Stimulated activated CD8-positive, alpha-beta memory T cell treated with anti-CD3 and anti-CD28 coated beads, Interleukin-2, amount 100 ng/mL, for 48 hours (primary cell): ENCODE measurements around the gene NT5DC4.

Source experiments
- DNase-seq, 2 donors: peaks; one replicate each; pipeline ENCODE4 v3.0.0-alpha.2; 2020; ENCODE audit warnings: low read depth in 2 of 2

Gene NT5DC4

GRCh38 chr2:112723547-112723940 lies 2.7 kb downstream of the NT5DC4 start:
- no peak for DNase-seq

DNA sequence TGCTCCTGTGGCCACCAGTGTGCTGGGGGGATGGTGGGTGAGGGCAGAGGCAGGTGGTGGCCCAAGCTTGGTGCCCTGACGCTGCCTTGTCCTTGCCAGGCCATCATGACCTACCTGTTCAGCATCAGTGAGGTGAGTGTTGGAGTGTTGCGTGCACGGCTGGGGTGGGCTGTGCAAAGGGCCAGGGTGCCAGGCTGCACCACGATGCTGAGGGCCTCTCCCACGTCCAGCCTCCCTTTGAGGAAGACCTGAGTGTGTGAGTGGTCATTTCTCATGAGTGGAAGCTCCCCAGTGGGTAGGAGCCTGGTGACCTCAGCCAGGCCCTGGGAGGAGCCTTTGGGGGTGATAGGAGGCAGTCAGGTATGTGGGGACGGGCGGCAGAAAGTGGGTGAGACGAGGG lies 3.2 kb downstream of the NT5DC4 start:
- no peak for DNase-seq

GRCh38 chr2:112724591-112725525 lies 4.0 kb downstream of the NT5DC4 start:
- no peak for DNase-seq

- DNase-seq = no peak
Measured at GRCh38 chr2:112725545-112726457, 5.0 kb downstream of the NT5DC4 start.

DNA sequence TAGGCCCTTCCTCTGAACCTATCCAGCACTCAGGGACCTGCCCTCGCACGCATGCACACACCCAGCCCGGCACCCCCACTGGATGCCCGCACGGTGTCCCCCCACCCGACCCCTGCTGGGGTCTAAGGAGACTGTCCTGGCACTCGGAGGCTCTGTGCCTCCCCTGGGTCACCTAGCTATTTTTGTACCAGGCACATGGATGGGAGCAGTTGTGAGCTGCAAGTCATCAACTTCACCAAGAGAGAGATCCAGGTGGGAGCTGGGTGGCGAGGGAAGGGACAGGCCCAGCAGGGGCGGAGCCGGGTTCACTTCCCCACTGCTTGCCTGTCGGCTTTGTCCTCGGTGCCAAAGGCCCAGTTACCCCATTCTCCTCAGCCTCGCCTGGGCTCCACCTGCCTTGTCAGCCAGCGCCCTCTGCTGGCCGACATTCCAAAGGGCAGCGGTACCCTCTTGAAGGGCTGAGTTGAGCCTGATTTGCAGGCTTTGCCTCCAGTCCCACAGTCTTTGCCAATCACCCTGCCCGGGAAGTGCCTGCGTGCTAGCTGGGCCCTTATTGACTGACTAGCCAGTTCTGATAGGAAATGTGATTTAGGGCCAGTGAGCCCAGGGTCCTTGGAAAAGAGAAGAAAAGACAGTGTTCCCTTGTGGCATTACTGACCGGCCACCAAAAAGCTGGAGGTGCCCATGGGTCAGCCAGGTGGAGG lies 5.8 kb downstream of the NT5DC4 start:
- DNase-seq = peak; percentile 76 to 84

DNA sequence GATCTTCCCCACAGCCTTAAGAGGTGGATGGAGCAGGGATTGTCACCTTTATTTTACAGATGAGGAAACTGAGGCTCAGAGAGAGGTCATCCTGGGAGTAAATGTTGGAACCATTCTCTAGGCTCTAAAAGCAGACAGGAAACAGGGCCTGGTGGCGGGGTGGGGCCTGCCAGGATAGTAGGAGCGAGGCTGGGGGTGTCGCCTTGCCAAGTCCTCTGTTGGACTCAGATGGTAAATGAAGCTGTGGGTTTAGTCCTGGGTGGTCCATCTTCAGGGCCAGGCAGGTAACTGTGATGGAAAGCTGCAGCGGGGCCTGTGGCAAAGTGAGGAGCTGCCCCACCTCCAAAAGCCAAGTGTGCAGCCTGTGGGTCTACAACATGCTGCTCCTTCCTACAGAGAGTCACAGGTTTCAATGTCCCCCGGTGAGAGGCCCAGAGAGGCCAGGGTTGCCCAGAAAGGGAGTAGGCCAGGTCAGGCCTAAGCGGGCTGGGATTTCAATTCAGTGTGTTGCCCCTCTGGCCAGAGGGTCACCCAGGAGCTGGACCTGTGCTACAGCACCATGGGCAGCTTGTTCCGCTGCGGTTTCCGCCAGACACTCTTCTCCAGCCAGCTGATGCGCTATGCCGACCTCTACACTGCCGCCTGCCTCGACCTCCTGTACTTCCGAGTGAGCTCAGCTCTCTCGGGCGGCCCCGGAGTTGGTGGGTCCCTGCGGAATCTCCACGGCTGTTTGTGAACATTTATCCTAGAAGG lies 6.6 kb downstream of the NT5DC4 start:
- no peak for DNase-seq

DNA sequence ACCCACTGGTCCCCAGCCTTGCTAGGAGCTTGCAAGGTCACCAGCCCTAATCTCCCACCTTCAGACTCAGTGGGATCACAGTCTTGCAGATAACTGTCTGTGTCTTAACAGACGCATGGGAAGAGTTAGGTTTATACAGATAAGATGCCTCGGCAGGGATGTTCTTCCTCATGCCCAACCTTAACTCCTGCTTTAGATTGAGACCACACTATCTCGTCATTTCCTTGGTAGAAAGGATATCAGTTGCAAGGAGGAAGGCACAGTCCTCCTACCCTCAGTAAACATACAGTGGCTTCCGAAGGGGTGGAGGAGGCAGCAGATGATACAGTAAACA lies 7.2 kb downstream of the NT5DC4 start:
- DNase-seq = no peak

GRCh38 chr2:112728378-112729175 lies 7.8 kb downstream of the NT5DC4 start:
- no peak for DNase-seq

- DNase-seq = no peak
Measured at GRCh38 chr2:112730216-112730615, 9.4 kb downstream of the NT5DC4 start.

DNA sequence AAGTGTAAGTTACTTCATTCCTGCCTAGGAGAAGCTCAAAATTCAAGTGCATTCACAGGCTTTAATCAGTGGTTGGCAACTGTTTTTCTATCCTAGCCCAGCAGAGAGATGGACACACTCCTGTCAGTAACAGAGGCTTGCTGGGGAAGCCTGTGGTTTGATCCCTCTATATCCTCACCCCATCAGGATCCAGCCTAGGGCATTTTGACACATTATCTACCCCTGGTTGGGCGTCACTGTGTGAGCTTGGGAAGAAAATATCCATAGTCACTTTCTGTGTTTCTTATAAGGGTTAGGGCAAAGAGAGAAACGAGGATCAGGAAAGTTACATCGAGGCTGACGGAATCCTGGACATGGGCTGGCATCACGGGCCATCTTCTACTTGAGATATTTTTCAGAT lies 10.0 kb downstream of the NT5DC4 start:
- no peak for DNase-seq

DNA sequence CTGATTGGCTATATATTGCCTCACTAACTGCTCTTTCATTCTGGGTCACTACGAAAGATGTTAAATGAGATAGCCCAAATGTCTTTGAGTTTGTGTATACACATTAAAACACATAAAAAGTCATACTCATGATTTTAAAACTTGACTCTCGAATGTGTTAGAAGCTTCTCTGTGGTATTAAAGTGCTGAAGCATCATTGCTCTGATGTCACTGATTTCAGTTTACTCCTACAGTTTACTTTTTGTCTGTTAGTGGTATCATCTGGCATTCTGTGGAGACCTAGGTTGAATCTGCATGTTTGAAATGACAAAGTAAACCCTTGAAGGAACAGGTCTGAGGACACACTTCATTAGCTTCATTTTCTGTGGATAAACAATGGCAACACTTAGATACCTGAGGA lies 10.7 kb downstream of the NT5DC4 start:
- DNase-seq = no peak

- no peak for DNase-seq
Measured at GRCh38 chr2:112733456-112733855, 12.6 kb downstream of the NT5DC4 start.

DNA sequence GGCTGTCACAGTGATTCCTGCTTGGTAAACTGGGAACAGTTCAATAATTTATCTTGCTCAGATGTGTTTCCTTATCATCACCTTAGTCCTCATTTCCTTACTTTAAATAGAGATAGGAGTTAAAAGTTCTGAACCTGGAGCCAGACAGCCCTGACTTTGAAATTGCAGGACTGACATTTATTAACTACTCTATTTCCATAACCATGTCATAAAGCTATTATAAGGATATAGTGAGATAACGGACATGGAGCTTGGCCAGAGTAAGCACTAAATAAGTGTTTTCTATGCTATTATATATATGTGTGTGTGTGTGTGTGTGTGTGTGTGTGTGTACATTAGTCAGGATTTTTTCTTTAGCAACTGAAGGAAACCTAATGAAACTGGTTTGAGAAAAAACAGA lies 13.1 kb downstream of the NT5DC4 start:
- no peak for DNase-seq

DNA sequence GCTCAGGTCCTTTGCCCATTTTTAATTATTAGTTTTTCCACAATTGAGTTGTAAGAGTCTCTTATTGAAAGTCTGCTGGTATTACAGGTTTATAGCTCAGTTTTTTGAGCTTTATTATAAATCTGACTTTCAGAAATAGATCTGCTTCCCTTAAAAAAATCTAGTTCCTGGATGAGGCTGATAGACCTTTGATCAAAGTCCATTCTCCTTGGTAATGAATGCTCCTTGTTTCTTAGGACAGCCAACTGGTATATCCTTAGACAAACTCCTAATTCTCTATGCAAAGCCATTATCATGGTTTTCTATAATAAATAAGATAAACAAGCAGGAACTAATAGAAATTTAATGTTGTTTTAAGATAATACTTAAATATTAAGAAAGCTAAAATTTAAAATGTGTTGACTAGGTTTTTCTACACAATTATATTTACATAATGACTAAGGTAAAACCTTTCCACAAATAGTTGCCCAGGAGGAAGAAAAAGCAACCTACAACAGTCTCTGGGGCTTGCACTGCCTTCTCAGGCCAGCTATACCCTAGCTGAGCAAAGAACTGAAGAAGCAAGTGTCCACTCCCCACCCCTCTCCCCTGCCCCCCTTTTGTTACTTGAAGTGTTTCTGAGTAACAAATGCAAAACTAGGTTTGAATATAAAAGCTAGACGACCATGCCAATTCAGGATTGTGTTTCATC lies 16.9 kb downstream of the NT5DC4 start:
- no peak for DNase-seq

DNA sequence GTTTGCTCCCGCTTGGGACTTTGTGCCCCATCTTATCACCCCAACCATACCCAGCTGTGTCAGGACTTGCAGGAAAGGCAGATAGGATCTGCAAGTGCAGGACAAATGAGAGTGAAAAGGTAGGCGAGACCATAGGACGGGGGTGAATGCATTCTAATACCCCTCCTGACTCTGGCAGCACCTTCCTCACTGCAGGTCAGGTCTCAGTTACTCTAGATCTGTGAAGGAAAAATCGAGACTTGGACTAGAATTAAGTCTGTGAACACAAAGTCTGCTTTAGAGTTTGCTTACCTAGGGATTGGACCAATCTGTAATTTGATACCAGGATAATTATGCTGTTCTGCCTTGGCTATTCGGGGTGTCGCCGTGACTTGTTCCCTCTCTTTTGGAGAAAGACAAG lies 19.7 kb downstream of the NT5DC4 start:
- no peak for DNase-seq

DNA sequence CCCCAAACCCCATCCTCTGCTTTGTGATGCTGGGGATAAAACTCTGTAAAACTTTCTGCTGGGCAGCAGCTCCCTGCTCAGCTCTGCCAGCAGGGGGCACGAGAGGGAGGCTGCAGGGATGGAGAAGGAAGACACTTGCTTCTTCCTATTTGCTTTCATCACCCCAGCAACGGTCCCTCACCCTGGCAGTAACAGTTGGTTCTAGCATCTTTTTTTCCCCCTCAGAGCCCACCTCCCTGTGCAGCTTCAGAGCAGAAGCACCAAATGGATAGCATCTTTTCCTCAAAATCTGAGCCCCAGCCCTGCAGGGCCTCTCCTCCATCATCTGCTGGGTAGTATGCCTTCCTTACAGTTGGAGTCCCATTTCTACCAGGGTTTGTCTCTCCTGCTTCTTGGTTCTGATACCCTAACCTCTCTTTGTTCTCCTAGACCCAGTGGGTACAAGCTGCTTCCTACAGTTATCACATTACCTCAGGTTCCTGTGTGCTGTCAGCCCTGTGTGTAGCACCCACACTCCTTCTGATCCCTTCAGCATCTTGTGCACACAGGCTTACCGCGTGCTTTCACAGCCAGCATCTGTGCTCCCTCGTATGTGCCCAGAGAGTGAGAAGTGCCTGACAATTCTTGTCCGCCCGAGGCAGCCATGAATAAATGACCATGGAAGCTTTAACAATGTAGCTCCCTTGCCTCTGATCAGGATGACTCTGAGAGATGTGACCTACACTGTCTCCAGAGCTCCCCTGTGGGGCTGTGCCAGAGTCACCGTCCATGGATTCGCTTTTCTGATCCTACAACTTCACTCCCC lies 29.1 kb downstream of the NT5DC4 start:
- DNase-seq = peak; percentile 68 to 75

- no peak for DNase-seq
Measured at GRCh38 chr2:112750560-112750843, 29.7 kb downstream of the NT5DC4 start.

- DNase-seq = no peak
Measured at GRCh38 chr2:112751451-112752197, 30.8 kb downstream of the NT5DC4 start.

DNA sequence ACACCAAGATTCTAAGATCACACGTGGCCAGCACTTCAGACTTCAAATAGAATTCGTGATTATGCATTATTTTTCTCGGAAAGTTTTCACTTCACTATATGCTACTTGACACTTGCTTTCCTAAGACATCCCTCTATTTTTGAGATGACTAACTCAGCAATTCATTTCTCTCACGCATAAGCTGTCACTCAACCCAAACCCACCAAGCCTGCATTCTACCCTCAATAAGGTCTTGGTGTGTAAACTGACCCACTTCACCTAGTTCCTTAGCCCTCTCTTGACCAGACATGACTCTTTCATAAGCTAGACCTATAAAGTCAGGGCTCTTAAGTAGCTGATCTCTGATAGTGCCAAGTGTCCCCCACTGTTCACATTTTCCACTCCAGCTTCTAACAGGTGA lies 31.8 kb downstream of the NT5DC4 start:
- DNase-seq = no peak
